Fibroblast of skin of scalp (primary cell): ENCODE results near the gene XIRP1.

ENCODE experiments used
- DNase-seq: peaks from one replicate; pipeline ENCODE4 v3.0.0-alpha.2; 2013

XIRP1 gene

DNA sequence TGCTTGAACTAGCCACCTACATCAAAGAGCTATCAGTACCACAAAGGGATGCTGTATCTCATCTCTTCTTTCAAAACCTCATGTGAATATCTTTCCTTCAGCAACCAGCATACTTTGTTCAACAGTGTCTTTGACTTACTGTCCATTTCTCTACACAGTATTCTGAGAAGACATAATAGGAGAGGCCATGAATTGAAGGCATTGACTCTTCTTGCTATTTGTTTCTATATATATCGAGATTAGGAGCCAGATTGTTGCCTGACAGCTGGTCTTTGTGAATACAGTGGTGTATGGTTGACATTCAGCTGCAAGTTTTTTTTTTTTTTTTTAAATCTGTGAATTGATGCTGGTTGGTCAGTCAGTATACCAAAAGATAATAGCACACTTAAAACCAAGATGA is 26.9 kb downstream of the XIRP1 start:
- no peak for DNase-seq

DNA sequence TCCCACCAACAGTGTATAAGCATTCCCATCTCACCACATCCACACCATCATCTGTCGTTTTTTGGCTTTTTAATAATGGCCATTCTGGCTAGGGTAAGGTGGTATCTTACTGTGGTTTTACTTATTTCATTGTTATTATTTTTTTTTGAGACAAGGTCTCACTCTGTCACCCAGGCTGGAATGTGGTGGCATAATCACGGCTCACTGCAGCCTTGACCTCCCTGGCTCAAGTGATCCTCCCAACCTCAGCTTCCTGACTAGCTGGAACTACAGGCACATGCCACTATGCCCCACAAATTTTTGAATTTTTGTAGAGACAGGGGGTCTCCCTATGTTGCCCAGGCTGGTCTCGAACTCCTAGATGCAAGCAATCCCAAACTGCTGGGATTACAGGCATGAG is 28.0 kb downstream of the XIRP1 start:
- no peak for DNase-seq

DNA sequence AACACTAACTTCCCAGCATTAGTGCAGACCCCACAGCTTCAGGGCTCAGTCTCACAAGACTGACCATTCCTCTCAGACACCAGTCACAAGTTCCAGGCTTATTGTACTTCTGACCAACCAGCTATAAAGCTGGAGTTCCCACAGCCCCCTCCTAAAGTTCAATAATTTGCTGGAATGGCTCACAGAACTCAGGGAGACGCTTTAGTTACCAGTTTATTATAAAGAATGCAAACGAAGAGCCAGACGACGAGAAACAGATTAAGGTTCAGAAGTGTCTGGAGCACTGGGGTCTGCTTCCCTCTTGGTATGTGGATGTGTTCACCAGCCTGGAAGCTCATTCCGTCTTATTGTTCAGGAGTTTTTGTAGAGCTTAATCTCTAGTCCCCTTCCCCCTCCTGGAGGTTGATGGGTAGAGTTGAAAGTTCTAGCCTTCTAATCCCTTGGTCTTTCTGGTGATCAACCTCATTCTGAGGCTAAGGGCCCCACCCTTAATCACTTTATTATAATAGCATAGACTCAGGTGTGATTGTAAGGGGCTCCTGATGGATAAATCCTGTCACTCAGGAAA is 34.2 kb downstream of the XIRP1 start:
- DNase-seq = no peak

DNA sequence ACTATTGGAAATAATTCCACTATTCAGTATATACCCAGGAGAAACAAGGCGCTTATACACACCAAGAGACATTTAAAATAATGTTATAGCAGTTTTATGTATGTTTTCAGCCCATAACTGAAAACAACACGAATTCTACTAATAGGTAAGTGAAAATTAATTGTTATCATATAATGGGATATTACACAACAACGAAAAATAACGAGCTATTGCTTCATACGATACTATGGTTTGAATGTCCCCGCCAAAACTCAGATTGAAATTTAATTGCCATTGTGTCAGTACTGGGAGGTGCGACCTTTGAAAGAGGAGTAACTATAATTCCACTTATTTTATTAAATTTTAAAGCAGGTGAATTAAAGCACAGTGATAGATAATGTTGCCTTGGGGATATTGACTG is 35.0 kb downstream of the XIRP1 start:
- no peak for DNase-seq

- no peak for DNase-seq
These were observed 36.0 kb downstream of the XIRP1 start for GRCh38 chr3:39156421-39156820.

GRCh38 chr3:39154280-39155021 is 37.9 kb downstream of the XIRP1 start:
- peak; percentile 48 for DNase-seq

- no peak for DNase-seq
These were observed 38.5 kb downstream of the XIRP1 start for GRCh38 chr3:39153977-39154279.

GRCh38 chr3:39150803-39151631 is 41.4 kb downstream of the XIRP1 start:
- DNase-seq = peak; percentile 100

DNA sequence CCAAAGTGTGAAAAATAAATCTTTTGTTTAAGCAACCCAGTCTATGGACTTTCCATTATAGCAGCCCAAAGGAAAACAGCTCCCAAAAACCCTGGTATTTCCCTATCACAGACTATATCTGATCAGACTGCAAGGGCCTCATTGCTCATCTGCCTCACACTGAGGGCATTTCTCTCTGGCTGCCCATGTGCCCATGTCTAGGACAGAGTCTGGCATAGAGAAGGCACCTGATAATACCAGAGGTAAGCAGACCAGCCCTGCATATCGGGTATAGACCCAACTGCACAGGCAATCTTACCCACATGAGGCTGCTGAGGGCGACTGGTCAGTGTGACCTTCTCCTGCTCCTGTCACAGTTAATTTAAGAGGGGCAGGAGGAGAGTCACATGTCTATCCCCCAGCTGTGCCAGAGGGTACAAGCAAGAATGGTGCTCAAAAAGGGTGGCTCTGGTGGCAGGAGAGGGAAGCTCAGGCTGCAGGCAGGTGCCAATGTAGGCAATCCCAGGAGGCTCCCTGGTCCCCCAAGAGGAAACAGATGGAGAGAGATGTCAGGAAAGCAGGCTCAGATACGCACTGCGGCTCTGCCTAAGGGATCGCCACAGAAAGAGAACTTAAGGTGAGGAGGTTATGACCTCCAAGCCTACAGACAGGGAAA is 42.1 kb downstream of the XIRP1 start:
- no peak for DNase-seq

- no peak for DNase-seq
These were observed 42.8 kb downstream of the XIRP1 start for GRCh38 chr3:39149498-39150147.

DNA sequence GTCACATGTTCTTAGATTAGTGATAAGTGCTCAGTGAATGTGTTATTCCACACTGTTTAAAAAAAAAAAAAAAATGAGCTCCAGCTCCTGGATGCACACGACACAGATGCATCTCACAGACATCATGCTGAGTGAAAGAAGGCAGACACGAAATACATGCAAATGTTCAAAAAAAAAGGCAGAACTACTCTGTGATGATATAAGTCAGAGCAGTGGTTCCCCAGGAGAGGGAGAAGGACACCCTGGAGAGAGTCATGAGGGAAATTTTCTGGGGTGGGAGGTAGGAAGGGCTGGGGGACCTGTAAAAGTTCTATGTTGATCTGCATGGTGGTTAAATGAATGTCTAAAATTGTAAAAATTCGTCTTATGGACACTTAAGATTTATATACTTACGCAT is 43.3 kb downstream of the XIRP1 start:
- peak; percentile 47 for DNase-seq

- peak; percentile 27 for DNase-seq
These were observed 43.8 kb downstream of the XIRP1 start for GRCh38 chr3:39148435-39149058.

- DNase-seq = peak; percentile 66
These were observed 44.5 kb downstream of the XIRP1 start for GRCh38 chr3:39147711-39148434.

GRCh38 chr3:39146611-39147591 is 45.5 kb downstream of the XIRP1 start:
- DNase-seq = peak; percentile 99

GRCh38 chr3:39146083-39146501 is 46.3 kb downstream of the XIRP1 start:
- peak; percentile 23 for DNase-seq

- DNase-seq = no peak
These were observed 47.5 kb downstream of the XIRP1 start for GRCh38 chr3:39144748-39145380.

GRCh38 chr3:39144095-39144747 is 48.2 kb downstream of the XIRP1 start:
- DNase-seq = no peak

DNA sequence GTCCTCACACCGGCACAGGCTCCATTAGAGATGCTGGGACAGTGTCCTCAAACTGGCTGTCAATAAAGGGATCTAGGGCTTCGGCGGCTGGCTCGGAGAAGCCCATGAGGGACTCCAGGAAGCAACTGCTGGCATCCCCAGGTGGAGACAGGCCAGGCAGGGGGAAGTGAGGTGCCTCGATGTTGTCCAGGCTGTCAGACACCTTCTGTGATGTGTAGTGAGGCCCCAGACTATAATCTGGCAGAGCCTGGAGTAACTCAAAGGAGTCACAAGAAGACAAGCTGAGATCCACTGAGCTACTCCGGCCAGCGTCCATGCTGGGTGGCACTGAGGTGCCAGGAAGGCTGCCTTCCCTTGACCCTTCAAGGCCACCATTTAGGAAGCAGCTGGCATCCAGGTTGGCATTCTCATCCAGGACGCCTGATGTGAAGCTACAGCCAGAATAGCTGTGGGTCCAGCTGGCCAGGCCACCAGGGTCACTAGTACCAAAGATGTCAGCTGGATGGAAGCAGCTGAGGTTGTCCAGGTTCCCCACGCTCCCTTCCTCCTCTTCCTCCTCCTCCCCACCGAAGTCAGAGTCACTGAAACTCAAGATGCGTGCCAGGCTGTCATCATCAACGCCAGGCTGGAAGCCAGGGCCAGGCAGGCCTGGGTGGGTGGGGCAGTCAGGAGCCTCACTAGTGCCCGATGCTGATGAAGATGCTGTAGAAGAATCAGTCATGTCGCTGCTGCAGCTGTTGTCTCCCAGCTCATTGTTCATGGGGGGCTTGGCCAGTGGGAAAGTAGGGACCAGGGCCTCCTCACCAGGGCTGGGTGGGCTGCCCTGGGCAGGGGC is 49.1 kb downstream of the XIRP1 start:
- no peak for DNase-seq
